SU-DHL-6 (cell line): ENCODE results near the gene HGS.

Experiments
- H2AFZ ChIP-seq: fragments of 200-600 bp; sonication (generic); 2 replicates; pipeline ENCODE4 v1.6.1; 2014; ENCODE audit warnings: low read depth, mild to moderate bottlenecking, moderate library complexity, mixed read lengths, antibody characterized with exemption, low read length; ENCODE audit not compliant: severe bottlenecking
- H3F3A ChIP-seq: fragments of 200-600 bp; shearing (Covaris generic); 2 replicates; pipeline ENCODE4 v1.6.0; 2016; ENCODE audit warnings: antibody characterized with exemption, mild to moderate bottlenecking; ENCODE audit not compliant: insufficient read depth
- H3K27ac ChIP-seq: fragments of 200-600 bp; sonication (generic); 2 replicates; pipeline ENCODE4 v1.5.1; 2016; ENCODE audit warnings: low read depth, mild to moderate bottlenecking, low read length, moderate library complexity, mixed read lengths
- H3K27me3 ChIP-seq: fragments of 200-600 bp; sonication (generic), shearing (Covaris generic); 2 replicates; pipeline ENCODE4 v1.6.0; 2014; ENCODE audit warnings: mild to moderate bottlenecking, low read length
- H3K36me3 ChIP-seq: fragments of 200-600 bp; sonication (generic); 2 replicates; pipeline ENCODE4 v1.6.1; 2014; ENCODE audit warnings: mild to moderate bottlenecking, low read length, mixed read lengths
- H3K4me2 ChIP-seq: fragments of 300-600, 200-600 bp; shearing (Covaris generic), sonication (generic); 2 replicates; pipeline ENCODE4 v1.6.0; 2014; ENCODE audit warnings: low read length, low read depth, mild to moderate bottlenecking; ENCODE audit not compliant: poor library complexity, severe bottlenecking
- H3K4me3 ChIP-seq: fragments of 200-600 bp; sonication (generic); 2 replicates; pipeline ENCODE4 v1.5.1; 2014; ENCODE audit warnings: antibody characterized with exemption, low read length, mild to moderate bottlenecking, mixed read lengths; ENCODE audit not compliant: insufficient read depth, poor library complexity, severe bottlenecking
- H3K79me2 ChIP-seq: fragments of 200-600 bp; sonication (generic); 2 replicates; pipeline ENCODE4 v1.6.1; 2014; ENCODE audit warnings: mild to moderate bottlenecking, low read length, moderate library complexity; ENCODE audit not compliant: insufficient read depth
- H3K9ac ChIP-seq: fragments of 200-600 bp; sonication (generic); 2 replicates; pipeline ENCODE4 v1.7.0; 2014; ENCODE audit warnings: mild to moderate bottlenecking, low read length
- H3K9me2 ChIP-seq: fragments of 200-600 bp; sonication (generic); replicated peaks from 2 replicates; pipeline ENCODE4 v1.6.1; 2014; ENCODE audit warnings: low read length; ENCODE audit not compliant: insufficient read depth
- H3K9me3 ChIP-seq: fragments of 200-600 bp; sonication (generic); 2 replicates; pipeline ENCODE4 v1.6.1; 2014; ENCODE audit warnings: low read length, mixed read lengths; ENCODE audit not compliant: insufficient read depth
- H4K20me1 ChIP-seq: fragments of 200-600 bp; sonication (generic); 2 replicates; pipeline ENCODE4 v1.6.1; 2014; ENCODE audit warnings: low read depth, mild to moderate bottlenecking, antibody characterized with exemption, low read length, moderate library complexity, mixed read lengths
- EZH2phosphoT487 ChIP-seq: fragments of 200-600 bp; sonication (generic), shearing (Covaris generic); conservative IDR thresholded peaks from 2 replicates; pipeline ENCODE4 v1.6.1; 2018; ENCODE audit warnings: mild to moderate bottlenecking, antibody characterized with exemption, low read length, moderate library complexity, mixed read lengths
- TF ChIP-seq, protein P1 (sequence below): fragments of 200-600 bp; sonication (generic); IDR thresholded peaks from one replicate; pipeline ENCODE4 v1.5.1; 2017; ENCODE audit warnings: antibody characterized with exemption, mild to moderate bottlenecking, low read length, moderate library complexity; ENCODE audit not compliant: insufficient read depth, poor library complexity, severe bottlenecking

Gene HGS

DNA sequence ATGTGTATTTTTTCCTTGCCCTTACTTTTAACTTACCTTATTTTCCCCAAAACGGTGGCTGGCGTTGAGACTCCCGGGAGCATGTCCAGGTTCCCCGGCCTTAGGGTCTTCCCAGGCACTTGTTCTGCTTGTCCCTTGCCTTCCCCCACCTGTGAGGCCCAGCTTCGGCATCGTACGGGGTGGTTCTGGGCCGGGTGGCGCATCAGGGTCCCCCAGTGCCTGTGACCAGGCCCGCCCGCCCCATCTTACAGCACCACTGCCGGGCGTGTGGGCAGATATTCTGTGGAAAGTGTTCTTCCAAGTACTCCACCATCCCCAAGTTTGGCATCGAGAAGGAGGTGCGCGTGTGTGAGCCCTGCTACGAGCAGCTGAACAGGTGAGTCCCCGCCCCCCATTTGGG is 7.4 kb downstream of the HGS start:
- no peak for TF ChIP-seq EZH2phosphoT487
- TF ChIP-seq, protein P1, sequence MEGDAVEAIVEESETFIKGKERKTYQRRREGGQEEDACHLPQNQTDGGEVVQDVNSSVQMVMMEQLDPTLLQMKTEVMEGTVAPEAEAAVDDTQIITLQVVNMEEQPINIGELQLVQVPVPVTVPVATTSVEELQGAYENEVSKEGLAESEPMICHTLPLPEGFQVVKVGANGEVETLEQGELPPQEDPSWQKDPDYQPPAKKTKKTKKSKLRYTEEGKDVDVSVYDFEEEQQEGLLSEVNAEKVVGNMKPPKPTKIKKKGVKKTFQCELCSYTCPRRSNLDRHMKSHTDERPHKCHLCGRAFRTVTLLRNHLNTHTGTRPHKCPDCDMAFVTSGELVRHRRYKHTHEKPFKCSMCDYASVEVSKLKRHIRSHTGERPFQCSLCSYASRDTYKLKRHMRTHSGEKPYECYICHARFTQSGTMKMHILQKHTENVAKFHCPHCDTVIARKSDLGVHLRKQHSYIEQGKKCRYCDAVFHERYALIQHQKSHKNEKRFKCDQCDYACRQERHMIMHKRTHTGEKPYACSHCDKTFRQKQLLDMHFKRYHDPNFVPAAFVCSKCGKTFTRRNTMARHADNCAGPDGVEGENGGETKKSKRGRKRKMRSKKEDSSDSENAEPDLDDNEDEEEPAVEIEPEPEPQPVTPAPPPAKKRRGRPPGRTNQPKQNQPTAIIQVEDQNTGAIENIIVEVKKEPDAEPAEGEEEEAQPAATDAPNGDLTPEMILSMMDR: no peak
- no peaks in the 10 kb centered on the region for H4K20me1 ChIP-seq
- no peaks in the 10 kb centered on the region for H3K9me2 ChIP-seq
- H3K79me2 ChIP-seq: peaks cover 6% of the 10 kb centered on the region; the same call in 1 of the 2 replicates
- H2AFZ ChIP-seq: no peak overlapping the region
- no peak overlapping the region for H3K9ac ChIP-seq
- H3K4me3 ChIP-seq: no peak overlapping the region
- no peak overlapping the region for H3K27ac ChIP-seq
- H3K36me3 ChIP-seq: no peaks in the 10 kb centered on the region
- H3F3A ChIP-seq: no peaks in the 10 kb centered on the region
- H3K4me2 ChIP-seq: no peak overlapping the region
- H3K27me3 ChIP-seq: no peaks in the 10 kb centered on the region
- H3K9me3 ChIP-seq: no peaks in the 10 kb centered on the region

DNA sequence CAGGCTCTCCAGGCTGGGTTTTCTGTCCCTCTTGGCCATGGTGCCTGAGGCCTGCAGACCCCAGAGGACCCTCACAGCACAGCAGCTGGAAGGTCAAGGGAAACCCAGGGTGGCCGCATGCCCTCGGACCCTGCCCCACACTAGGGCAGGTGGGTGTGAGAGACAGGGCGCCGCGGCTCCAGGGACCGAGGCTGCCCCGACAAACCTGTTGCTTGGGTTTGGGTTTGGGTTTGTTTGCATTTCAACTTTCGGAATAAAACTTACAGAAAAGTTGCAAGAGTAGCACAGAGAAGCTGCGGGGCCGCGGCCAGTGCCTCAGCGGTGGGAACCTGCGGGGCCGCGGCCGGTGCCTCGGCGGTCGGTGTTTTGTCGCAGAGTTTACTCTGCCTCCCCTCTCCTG is 7.8 kb downstream of the HGS start:
- Histone ChIP-seq H3K9me3 (no peaks in the 10 kb centered on the region), H3K27ac (no peak overlapping the region), H3K36me3 (no peaks in the 10 kb centered on the region), H3F3A (no peaks in the 10 kb centered on the region), H3K4me2 (no peak overlapping the region), H4K20me1 (no peaks in the 10 kb centered on the region), H3K4me3 (no peak overlapping the region), H2AFZ (no peak overlapping the region), H3K27me3 (no peaks in the 10 kb centered on the region), H3K79me2 (peaks cover 6% of the 10 kb centered on the region; the same call in 1 of the 2 replicates), H3K9ac (no peak overlapping the region), H3K9me2 (no peaks in the 10 kb centered on the region)
- TF ChIP-seq, protein P1: no peak
- TF ChIP-seq EZH2phosphoT487: no peak

DNA sequence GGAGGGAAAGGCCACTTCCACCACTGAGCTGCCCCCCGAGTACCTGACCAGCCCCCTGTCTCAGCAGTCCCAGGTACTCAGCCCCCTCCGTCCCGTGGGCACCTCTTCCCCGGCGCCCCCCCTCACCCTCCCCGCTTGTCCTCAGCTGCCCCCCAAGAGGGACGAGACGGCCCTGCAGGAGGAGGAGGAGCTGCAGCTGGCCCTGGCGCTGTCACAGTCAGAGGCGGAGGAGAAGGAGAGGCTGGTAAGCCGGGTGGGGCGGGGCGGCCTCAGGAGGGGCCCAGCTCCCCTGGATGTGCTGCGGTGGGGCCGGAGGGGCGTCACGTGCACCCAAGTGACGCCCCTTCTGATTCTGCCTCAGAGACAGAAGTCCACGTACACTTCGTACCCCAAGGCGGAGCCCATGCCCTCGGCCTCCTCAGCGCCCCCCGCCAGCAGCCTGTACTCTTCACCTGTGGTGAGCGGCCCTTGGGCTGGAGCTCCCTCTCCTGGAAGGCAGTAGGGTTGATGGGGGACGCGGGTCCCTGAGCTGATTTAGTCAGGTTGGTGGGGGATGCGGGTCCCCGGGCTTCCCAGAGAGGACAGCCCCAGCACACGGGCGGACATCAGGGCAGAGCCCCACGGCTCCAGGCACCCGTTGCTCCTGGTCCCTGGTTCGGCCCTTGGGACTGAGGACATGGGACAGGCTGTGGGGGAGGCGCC is 9.8 kb downstream of the HGS start:
- 0 out of 2 replicates have a peak, but pooled peaks cover 4% of the 10 kb centered on the region for H3K79me2 ChIP-seq
- TF ChIP-seq EZH2phosphoT487: no peak
- TF ChIP-seq, protein P1: no peak
- H3K36me3 ChIP-seq: peaks cover 2% of the 10 kb centered on the region; the same call in 1 of the 2 replicates
- no peaks in the 10 kb centered on the region for H4K20me1 ChIP-seq
- H3K9me3 ChIP-seq: no peaks in the 10 kb centered on the region
- no peak overlapping the region for H2AFZ ChIP-seq
- no peak overlapping the region for H3K4me2 ChIP-seq
- H3K4me3 ChIP-seq: no peak overlapping the region
- H3K27ac ChIP-seq: no peak overlapping the region
- H3K9me2 ChIP-seq: no peaks in the 10 kb centered on the region
- no peak overlapping the region for H3K9ac ChIP-seq
- H3K27me3 ChIP-seq: no peaks in the 10 kb centered on the region
- H3F3A ChIP-seq: 0 out of 2 replicates have a peak, but pooled peaks cover 7% of the 10 kb centered on the region
